Coronary artery (tissue), 2 donors: ENCODE data around the gene USP46.
A peak's percentile ranks its signal among the peaks of the same experiment; 100 is the strongest.

Experiments
- DNase-seq: peaks from one replicate; pipeline ENCODE4 v3.0.0-alpha.2; 2017; ENCODE audit warnings: low spot score
- H3K27ac ChIP-seq, 2 donors: fragments of 200-600 bp; sonication (generic); one replicate each; pipeline ENCODE4 v1.5.1; 2016 to 2019
- H3K4me3 ChIP-seq: fragments of 200-600 bp; sonication (generic); 2 replicates; pipeline ENCODE4 v1.5.1; 2016; ENCODE audit warnings: mild to moderate bottlenecking, moderate library complexity
- TF ChIP-seq, protein P1 (sequence below): fragments of 200-600 bp; sonication (generic); IDR thresholded peaks from one replicate; pipeline ENCODE4 v1.5.1; 2019; ENCODE audit warnings: antibody characterized with exemption

USP46 gene

DNA sequence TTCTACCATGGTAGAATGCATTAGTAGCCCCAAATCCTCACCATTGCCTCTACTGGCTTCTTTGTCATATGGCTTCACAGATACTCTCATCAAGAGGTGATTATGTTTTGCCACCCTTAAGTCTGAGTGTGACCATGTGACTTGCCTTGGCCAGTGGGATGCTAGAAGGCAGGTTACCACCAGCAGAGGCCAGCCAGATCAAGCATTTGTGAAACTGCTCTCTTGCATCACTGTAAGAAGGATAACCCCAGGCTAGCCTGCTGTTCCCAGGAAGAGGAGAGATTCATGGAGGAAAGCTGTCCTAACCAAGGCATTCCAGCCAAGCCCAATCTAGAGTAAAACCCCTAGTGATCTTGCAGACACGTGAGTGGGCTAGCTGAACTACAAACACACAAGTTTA, 46.8 kb downstream of the USP46 start:
- DNase-seq = no peak
- Histone ChIP-seq H3K4me3 (no peak overlapping the region), H3K27ac (no peak overlapping the region)
- TF ChIP-seq, protein P1, sequence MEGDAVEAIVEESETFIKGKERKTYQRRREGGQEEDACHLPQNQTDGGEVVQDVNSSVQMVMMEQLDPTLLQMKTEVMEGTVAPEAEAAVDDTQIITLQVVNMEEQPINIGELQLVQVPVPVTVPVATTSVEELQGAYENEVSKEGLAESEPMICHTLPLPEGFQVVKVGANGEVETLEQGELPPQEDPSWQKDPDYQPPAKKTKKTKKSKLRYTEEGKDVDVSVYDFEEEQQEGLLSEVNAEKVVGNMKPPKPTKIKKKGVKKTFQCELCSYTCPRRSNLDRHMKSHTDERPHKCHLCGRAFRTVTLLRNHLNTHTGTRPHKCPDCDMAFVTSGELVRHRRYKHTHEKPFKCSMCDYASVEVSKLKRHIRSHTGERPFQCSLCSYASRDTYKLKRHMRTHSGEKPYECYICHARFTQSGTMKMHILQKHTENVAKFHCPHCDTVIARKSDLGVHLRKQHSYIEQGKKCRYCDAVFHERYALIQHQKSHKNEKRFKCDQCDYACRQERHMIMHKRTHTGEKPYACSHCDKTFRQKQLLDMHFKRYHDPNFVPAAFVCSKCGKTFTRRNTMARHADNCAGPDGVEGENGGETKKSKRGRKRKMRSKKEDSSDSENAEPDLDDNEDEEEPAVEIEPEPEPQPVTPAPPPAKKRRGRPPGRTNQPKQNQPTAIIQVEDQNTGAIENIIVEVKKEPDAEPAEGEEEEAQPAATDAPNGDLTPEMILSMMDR = no peak

DNA sequence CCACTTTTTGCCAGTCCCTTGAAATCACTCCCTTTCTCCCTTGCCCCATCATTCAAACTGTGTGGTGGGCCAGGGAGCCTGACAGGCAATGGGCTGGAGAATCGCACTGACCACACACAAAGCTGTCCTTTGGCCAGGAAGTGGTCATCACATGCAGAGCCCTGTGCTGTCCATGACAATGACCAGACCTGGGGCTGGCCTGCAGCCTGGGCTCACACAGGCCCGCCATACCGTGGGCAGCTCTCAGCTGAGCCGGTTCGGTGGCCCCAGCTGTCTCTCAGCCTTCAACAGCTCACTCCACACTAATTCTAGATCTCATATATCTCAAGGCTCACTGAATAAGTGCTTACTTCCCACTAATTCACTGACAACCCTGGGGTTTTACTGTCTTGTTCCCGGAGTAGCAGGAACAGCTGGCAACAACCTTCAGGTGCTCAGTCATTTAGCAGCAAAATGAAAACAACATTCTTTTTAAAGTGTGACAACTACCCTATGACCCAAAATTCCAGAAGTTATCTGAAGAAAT, 48.0 kb downstream of the USP46 start:
- no peak for DNase-seq
- Histone ChIP-seq H3K27ac (no peak overlapping the region), H3K4me3 (no peak overlapping the region)
- TF ChIP-seq, protein P1 = no peak

GRCh38 chr4:52606726-52607125, 52.4 kb downstream of the USP46 start:
- H3K4me3 ChIP-seq = no peak overlapping the region
- no peak for DNase-seq
- TF ChIP-seq, protein P1 = no peak
- H3K27ac ChIP-seq = no peak overlapping the region

GRCh38 chr4:52606040-52606439, 53.1 kb downstream of the USP46 start:
- TF ChIP-seq, protein P1 = no peak
- no peak overlapping the region for H3K27ac ChIP-seq
- no peak for DNase-seq
- H3K4me3 ChIP-seq = no peak overlapping the region

DNA sequence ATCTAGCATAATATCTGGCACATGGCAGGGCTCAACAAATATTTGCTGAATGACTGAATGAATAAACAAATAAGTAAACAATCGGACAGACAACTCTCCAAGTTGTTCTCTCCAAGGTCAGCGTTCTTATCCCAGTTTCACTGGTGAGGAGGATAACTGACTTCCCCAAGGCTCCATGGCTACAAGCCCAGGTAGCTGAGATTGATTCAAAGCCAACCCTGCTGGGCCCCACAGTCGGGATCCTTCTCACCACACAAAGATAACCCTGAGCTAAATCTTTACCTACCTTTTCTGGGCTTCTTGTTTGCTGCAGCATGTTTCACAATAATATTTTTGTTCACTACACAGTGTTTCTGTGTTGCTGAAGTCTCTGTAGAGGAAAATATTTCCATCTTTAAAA, 54.9 kb downstream of the USP46 start:
- TF ChIP-seq, protein P1 = no peak
- Histone ChIP-seq H3K4me3 (no peak overlapping the region), H3K27ac (no peak overlapping the region)
- DNase-seq = no peak

DNA sequence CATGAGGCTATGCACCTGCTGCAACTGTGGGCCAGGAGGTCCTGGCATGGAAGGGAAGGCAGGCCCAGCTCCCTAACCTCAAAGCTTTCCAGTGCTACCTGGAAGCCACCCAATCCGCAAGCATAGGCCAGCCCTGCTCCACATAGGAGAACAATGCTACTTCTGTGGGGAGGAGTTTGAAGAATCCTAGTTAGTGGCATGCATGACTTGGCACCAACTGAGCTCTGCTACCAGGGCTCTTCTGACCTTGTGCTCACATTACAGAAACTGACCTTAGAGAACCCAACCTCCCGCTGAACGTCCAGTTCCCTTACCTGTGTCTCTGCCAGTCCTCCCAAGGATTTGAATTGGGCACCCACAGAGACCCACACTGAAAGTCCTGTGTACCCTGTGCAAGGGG, 58.8 kb downstream of the USP46 start:
- Histone ChIP-seq H3K4me3 (no peak overlapping the region), H3K27ac (peak overlapping the region in 1 of 2 donors; percentile 19)
- DNase-seq = no peak
- TF ChIP-seq, protein P1 = no peak

DNA sequence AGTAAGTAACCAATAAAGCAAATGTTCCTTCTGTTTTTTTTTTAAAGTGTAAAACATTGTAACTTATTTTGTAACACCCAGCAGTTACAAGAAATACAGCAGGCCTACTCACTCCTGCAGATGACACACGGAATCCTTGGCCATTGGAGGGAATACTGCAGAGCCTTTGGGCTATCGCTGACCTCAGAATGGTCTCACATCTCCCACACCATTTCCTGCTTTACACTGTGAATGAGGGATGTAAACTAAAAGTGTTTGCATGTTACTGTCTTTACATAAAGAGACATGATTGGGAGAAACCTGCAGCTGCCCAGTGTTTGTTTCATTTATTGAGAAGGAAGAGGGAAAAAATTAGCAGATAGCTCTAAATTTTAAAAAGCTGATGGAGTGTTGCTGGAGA, 64.1 kb downstream of the USP46 start:
- TF ChIP-seq, protein P1 = no peak
- no peak for DNase-seq
- no peak overlapping the region for H3K4me3 ChIP-seq

More for the DNA sequence above, 64.1 kb downstream of the USP46 start:
- H3K27ac ChIP-seq = no peak overlapping the region
